Smooth muscle cell (in vitro differentiated cells): ENCODE results near the gene SH2D3A. TPM values are rescaled to one million over a fixed set of nuclear protein-coding genes. Genes with fewer than 3 reads are reported as not detected.

ENCODE experiments used
- DNase-seq: peaks from one replicate; lab custom pipeline; 2025; ENCODE audit not compliant: unreplicated experiment; lab: John Stamatoyannopoulos, UW
- H2AFZ ChIP-seq: fragments of 200-600 bp; sonication (generic); 2 replicates; pipeline ENCODE4 v1.6.0; 2016; ENCODE audit warnings: antibody characterized with exemption, low read depth, mild to moderate bottlenecking
- H3F3A ChIP-seq: fragments of 200-600 bp; sonication (generic); 2 replicates; pipeline ENCODE4 v1.6.0; 2017; ENCODE audit warnings: antibody characterized with exemption, low read depth
- H3K27ac ChIP-seq: fragments of 200-600 bp; sonication (generic); 2 replicates; pipeline ENCODE4 v1.5.1; 2016; ENCODE audit warnings: low read depth, mild to moderate bottlenecking
- H3K27me3 ChIP-seq: fragments of 200-600 bp; sonication (generic); 2 replicates; pipeline ENCODE4 v1.6.1; 2016; ENCODE audit warnings: low read depth, mild to moderate bottlenecking
- H3K36me3 ChIP-seq: fragments of 200-600 bp; sonication (generic); 2 replicates; pipeline ENCODE4 v1.5.1; 2016; ENCODE audit warnings: low read depth
- H3K4me1 ChIP-seq: fragments of 200-600 bp; sonication (generic); 2 replicates; pipeline ENCODE4 v1.5.1; 2016; ENCODE audit warnings: low read depth
- H3K4me2 ChIP-seq: fragments of 200-600 bp; sonication (generic); 2 replicates; pipeline ENCODE4 v1.6.0; 2016; ENCODE audit warnings: mild to moderate bottlenecking
- H3K4me3 ChIP-seq: fragments of 200-600 bp; sonication (generic); 2 replicates; pipeline ENCODE4 v1.5.1; 2016; ENCODE audit warnings: mild to moderate bottlenecking
- H3K79me2 ChIP-seq: fragments of 200-600 bp; sonication (generic); 2 replicates; pipeline ENCODE4 v1.6.0; 2016; ENCODE audit warnings: low read depth, mild to moderate bottlenecking
- H3K9ac ChIP-seq: fragments of 200-600 bp; sonication (generic); 2 replicates; pipeline ENCODE4 v1.6.0; 2016; ENCODE audit warnings: low read depth
- H3K9me3 ChIP-seq: fragments of 200-600 bp; sonication (generic); replicated peaks from 2 replicates; pipeline ENCODE4 v1.5.1; 2016; ENCODE audit warnings: low read depth
- H4K20me1 ChIP-seq: fragments of 200-600 bp; sonication (generic); 2 replicates; pipeline ENCODE4 v1.6.0; 2016; ENCODE audit warnings: low read depth
- CTCF ChIP-seq: fragments of 200-600 bp; sonication (generic); IDR thresholded peaks from 2 replicates; pipeline ENCODE4 v1.5.1; 2017; ENCODE audit warnings: borderline replicate concordance, mild to moderate bottlenecking, antibody characterized with exemption; ENCODE audit not compliant: insufficient read depth, poor library complexity, severe bottlenecking
- WGBS: methylation state at CpG from one replicate; pipeline ENCODE4 v1.1.7; 2016; ENCODE audit warnings: low lambda C conversion rate; 5-methylcytosine and 5-hydroxymethylcytosine counted together
- polyA plus RNA-seq: library from polyadenylated mRNA; unstranded; fragments of >200 nt; fragmentation: Nextera tagmentation; extraction: Ambion mirVana; gene quantifications from 2 replicates; pipeline ENCODE4 v1.2.1, GENCODE V29; 2016
- total RNA-seq: library from RNA; depleted of rRNA; stranded (reverse); fragments of >200 nt; gene quantifications from 2 replicates; pipeline ENCODE4 v1.2.3, GENCODE V29; 2014

Gene SH2D3A
- total and polyA plus RNA-seq, 2 experiments from 2014 or later: 6.2 to 9.3 TPM

- H3K9me3 ChIP-seq: no peaks in the 10 kb centered on the region
- no peaks in the 10 kb centered on the region for H3K36me3 ChIP-seq
- no peaks in the 10 kb centered on the region for H3K79me2 ChIP-seq
- no peak overlapping the region for H3K9ac ChIP-seq
- H4K20me1 ChIP-seq: no peaks in the 10 kb centered on the region
- DNase-seq: no peak
- TF ChIP-seq CTCF: no peak
- WGBS: 83% methylated on average over 24 of the region's 24 CpGs
- no peak overlapping the region for H2AFZ ChIP-seq
- no peak overlapping the region for H3K4me2 ChIP-seq
- H3K27ac ChIP-seq: no peak overlapping the region
- H3K4me1 ChIP-seq: no peaks in the 10 kb centered on the region
- H3F3A ChIP-seq: no peaks in the 10 kb centered on the region
- peaks cover 30% of the 10 kb centered on the region for H3K27me3 ChIP-seq
- no peak overlapping the region for H3K4me3 ChIP-seq
Measured at GRCh38 chr19:6713773-6714692, 53.2 kb downstream of the SH2D3A start.

GRCh38 chr19:6712692-6713670, 54.3 kb downstream of the SH2D3A start:
- Histone ChIP-seq H3K4me2 (no peak overlapping the region), H3F3A (no peaks in the 10 kb centered on the region), H3K27ac (no peak overlapping the region), H3K79me2 (no peaks in the 10 kb centered on the region), H3K9me3 (no peaks in the 10 kb centered on the region), H4K20me1 (no peaks in the 10 kb centered on the region), H3K9ac (no peak overlapping the region), H3K4me1 (no peaks in the 10 kb centered on the region), H3K4me3 (no peak overlapping the region), H2AFZ (no peak overlapping the region), H3K27me3 (peaks cover 36% of the 10 kb centered on the region), H3K36me3 (no peaks in the 10 kb centered on the region)
- DNase-seq: no peak
- TF ChIP-seq CTCF: no peak
- WGBS: 90% methylated on average over 20 of the region's 20 CpGs

- Histone ChIP-seq H4K20me1 (no peaks in the 10 kb centered on the region), H2AFZ (no peak overlapping the region), H3K79me2 (no peaks in the 10 kb centered on the region), H3K4me3 (no peak overlapping the region), H3K4me2 (no peak overlapping the region), H3K4me1 (no peaks in the 10 kb centered on the region), H3K9ac (no peak overlapping the region), H3K9me3 (no peaks in the 10 kb centered on the region), H3K27me3 (peaks cover 36% of the 10 kb centered on the region), H3K27ac (no peak overlapping the region), H3F3A (no peaks in the 10 kb centered on the region), H3K36me3 (no peaks in the 10 kb centered on the region)
- no peak for DNase-seq
- WGBS: 92% methylated on average over 13 of the region's 16 CpGs
- no peak for TF ChIP-seq CTCF
Measured at GRCh38 chr19:6712231-6712630, 55.0 kb downstream of the SH2D3A start.
